Activated CD4-positive, alpha-beta T cell treated with anti-CD3 and anti-CD28 coated beads for 24 hours (primary cell): ENCODE data around the gene ARHGAP28.
"Not testable (repeated sequence)": the region's sequence is repeated elsewhere in the genome, so short reads cannot be mapped to it uniquely, and the experiment has no call there.

Experiments
- DNase-seq, 2 donors: peaks; one replicate each; pipeline ENCODE4 v3.0.0-alpha.2; 2020; ENCODE audit warnings: low read depth in 2 of 2

The ARHGAP28 gene

GRCh38 chr18:6819332-6819731 is 89.8 kb downstream of the ARHGAP28 start:
- DNase-seq: no peak

DNA sequence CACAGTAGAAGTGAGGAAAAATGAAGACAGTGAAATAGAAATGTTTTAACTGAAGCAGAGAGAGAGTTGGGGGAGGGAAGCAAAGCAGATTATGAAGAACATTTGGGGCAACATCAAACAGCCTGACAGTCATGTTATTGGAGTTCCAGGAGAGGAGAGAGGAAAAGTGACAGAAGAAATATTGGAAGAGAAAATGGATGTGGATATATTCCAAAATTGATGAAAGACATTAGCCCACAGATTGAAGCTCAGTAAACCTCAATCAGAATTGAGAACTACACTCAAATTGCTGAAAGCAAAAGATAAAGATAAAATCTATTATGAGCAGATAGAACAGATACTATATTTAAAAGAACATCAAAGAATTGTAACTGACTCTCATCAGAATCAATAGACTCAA is 90.8 kb downstream of the ARHGAP28 start:
- DNase-seq: no peak

GRCh38 chr18:6821356-6821755 is 91.8 kb downstream of the ARHGAP28 start:
- no peak for DNase-seq

GRCh38 chr18:6827161-6827560 is 97.6 kb downstream of the ARHGAP28 start:
- DNase-seq: not testable (repeated sequence)

DNA sequence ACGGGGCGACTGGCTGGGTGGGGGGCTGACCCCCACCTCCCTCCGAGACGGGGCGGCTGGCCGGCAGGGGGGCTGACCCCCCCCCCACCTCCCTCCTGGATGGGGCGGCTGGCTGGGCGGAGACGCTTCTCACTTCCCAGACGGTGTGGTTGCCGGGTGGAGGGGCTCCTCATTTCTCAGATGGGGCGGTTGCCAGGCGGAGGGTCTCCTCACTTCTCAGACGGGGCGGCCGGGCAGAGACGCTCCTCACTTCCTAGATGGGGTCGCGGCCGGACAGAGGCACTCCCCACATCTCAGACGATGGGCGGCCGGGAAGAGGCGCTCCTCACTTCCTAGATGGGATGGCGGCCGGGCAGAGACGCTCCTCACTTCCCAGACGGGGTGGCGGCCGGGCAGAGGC is 98.0 kb downstream of the ARHGAP28 start:
- not testable (repeated sequence) for DNase-seq

GRCh38 chr18:6830916-6831315 is 101.4 kb downstream of the ARHGAP28 start:
- no peak for DNase-seq

DNA sequence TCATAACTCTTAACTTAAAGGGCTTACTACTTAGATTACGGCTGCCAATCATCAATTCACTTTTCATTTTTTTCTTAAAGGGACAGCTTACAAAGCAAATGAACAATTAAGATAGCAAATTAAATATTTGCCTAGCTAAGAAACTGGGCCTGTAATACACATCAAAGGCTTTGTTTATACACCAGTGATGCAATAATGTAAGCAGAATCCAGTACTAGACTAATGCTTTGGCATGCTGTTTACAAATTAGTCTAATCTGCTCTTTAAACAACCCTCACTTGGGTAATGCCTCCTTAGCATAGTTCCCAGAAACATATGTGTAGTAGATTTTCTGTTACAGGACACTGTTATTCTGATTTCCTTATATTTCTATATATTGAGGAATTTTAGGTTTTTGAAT is 105.8 kb downstream of the ARHGAP28 start:
- no peak for DNase-seq

DNA sequence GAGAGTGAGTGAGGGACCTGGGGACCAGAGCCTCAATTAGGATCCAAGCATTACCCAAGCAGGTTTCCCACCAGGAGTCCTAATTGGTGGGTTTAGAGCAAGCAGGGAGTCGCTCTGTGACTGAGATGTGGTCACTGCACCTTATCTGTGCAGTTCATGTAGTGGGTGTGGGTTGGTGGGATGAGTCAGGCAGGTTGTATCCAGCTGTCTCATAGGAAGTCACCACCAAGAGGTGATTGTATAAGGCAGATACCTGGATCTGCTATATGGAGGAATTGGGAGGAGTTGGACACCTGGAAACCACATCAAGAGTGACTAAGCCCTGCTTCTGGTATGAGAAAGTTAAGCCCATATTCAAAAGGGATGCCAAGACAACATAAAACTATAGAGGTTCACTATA is 106.8 kb downstream of the ARHGAP28 start:
- no peak for DNase-seq

- DNase-seq: no peak
Measured at GRCh38 chr18:6837904-6838303, 108.4 kb downstream of the ARHGAP28 start.

GRCh38 chr18:6842081-6842480 is 112.6 kb downstream of the ARHGAP28 start:
- no peak for DNase-seq

GRCh38 chr18:6843308-6843707 is 113.8 kb downstream of the ARHGAP28 start:
- DNase-seq: no peak

DNA sequence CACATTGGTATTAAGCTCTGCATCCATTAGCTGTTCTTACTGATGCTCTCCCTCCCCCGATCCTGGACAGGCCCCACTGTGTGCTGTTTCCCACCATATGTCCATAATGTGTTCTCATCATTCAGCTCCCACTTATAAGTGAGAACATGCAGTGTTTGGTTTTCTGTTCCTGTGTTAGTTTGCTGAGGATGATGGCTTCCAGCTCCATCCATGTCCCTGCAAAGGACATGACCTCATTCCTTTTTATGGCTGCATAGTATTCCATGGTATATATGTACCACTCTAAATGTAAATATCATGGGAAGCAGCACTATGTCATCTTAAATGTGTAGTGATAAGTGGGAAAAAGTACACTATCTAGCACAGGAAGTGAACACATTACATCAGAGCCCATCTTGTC is 116.0 kb downstream of the ARHGAP28 start:
- DNase-seq: not testable (repeated sequence)

DNA sequence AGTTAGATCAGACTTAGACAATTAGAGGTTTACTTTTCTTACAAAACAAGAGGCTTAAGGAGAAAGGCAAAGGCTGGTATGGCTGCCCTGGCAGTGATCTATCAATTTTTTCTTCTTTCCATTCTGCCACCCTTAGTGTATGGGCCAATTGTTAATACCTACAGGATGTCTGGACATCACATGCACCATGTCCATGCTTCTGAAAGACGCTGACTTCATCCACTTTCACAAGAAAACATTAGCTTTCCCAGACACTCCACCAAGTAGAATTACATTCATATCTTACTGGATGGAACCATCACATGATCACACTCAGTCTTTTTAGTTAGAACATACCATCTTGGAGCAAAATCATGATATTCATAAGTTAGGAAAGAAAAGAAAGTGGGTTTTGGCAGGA is 120.9 kb downstream of the ARHGAP28 start:
- no peak for DNase-seq

DNA sequence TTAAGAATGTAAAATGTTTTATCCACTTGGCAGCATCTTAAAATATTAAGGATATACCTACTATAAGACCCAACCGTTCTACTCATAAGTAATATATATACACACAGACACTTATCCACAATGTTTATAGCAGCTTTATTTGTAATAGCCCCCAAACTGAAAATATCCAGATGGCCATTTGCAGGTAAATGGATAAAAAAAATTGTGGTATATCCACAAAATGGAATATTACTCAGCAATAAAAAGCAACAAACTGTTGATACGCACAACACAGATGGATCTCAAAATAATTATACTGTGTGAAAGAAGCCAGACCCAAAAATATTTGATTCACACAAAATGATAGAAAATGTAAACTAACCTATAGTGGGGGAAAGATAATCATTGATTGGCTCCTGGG is 122.0 kb downstream of the ARHGAP28 start:
- no peak for DNase-seq

GRCh38 chr18:6854811-6855210 is 125.3 kb downstream of the ARHGAP28 start:
- no peak for DNase-seq

GRCh38 chr18:6855767-6856166 is 126.3 kb downstream of the ARHGAP28 start:
- DNase-seq: no peak

GRCh38 chr18:6857300-6857699 is 127.8 kb downstream of the ARHGAP28 start:
- DNase-seq: no peak

GRCh38 chr18:6859676-6860422 is 130.3 kb downstream of the ARHGAP28 start:
- no peak for DNase-seq

- no peak for DNase-seq
Measured at GRCh38 chr18:6860804-6861448, 131.4 kb downstream of the ARHGAP28 start.

DNA sequence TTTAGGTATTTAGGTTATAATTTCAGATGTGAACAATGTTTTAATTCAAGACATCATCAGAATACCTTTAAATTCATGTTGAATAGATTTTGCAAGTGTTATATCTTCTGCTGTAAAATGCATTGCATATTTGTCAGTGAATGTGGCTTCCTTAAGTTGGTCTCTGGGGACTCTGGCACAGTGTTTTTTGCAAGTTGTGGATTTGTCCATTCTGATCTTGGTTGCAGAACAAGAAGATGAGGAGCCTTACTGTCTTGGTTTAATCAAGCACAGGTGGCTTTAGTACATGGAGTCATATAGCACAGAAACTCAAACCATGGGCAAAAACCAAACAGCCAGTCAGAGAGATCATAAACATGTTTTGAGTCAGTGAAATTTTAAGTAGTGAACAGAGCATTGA is 135.7 kb downstream of the ARHGAP28 start:
- no peak for DNase-seq

- no peak for DNase-seq
Measured at GRCh38 chr18:6866552-6867085, 137.1 kb downstream of the ARHGAP28 start.

DNA sequence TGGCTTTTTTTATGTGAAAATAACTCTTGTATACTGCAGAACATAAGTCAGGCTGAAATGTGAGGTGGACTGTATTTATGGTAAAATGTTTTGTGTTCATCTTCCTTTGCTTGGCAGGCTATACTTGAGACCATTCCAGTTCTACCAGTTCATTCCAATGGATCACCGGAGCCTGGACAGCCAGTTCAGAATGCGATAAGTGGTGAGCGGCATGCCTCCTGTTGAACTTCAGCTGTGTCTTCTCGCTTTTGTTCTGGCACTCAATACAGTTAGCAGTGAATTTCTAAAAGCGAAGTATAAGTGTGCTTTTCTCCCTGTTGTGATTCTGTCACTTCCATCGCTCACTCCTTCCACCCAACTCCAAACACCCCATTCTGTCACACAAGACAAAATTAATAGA is 138.5 kb downstream of the ARHGAP28 start:
- DNase-seq: no peak

- DNase-seq: no peak
Measured at GRCh38 chr18:6871566-6871965, 142.1 kb downstream of the ARHGAP28 start.
